Measurements from ENCODE around the gene ARSI.

The ARSI gene

DNA sequence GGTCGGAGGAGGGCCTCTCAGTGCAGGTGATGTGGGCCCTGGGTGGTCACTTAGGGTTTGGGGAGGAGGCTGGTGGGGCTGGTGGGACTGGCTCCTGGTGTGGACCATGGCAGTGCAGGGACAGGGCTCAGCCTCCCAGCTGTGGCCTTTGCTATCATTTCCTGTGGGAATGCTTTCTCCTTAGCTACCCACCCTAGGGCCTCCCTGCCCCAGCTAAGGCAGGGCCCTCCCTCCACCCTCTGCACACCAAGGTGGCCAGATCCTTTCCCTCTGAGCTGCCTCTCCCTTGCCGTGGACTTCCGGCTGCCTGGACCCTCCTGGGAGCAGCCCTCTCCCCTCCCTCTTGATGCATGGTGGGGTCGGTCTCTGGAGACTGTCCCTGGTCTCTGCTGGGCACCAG lies 22.7 kb upstream of the ARSI start:
- no peak for DNase-seq

DNA sequence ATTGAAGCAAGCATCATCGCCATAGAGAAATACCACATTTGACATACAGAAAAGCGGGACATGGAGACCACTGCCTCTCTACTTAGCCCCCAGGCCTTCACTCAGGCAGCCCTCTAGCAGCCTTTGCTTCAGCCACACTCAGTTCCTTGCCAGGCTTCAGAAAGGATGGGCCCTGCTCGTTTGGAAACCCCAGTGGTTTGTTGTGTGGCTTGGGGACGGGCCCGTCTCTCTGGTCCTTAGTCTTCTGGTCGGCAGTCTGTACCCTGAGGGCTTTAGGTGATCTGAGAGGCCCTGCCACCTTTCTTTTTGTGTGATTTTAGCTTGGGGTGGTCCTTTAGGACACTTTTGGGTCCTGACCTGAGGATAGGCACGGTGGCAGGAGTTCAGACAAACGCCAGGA lies 21.1 kb upstream of the ARSI start:
- no peak for DNase-seq

DNA sequence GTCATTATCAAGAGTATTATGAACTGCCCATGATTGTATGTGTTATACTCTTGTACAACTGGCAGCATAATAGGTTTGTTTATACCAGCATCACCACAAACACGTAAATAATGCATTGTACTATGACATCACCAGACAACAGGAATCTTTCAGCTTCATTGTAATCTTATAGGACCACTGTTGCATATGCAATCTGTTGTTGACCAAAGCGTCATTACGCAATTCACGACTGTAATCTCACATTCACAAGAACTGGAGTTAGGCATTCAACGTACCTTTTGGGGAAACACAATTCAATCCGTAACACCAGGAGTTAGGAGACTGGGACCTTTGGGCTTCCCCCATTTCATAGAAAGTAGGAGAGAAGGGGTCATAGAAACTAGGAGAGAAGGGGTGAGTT lies 20.4 kb upstream of the ARSI start:
- DNase-seq = no peak

DNA sequence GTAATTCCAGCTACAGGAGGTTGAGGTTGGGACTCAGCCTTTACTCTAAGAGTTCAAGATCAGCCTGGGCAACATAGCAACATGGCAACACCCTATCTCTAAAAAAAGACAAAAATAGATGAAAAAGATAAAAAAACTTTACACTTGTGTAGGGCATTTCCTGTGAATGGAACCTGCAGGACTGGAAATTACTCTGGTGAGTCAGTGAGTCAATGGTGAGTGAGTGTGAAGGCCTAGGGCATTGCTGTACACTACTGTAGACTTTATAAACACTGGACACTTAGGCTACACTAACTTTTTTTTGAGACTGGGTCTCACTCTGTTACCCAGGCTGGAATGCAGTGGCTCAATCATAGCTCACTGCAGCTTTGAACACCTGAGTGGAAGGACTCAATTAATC lies 19.5 kb upstream of the ARSI start:
- DNase-seq = no peak

DNA sequence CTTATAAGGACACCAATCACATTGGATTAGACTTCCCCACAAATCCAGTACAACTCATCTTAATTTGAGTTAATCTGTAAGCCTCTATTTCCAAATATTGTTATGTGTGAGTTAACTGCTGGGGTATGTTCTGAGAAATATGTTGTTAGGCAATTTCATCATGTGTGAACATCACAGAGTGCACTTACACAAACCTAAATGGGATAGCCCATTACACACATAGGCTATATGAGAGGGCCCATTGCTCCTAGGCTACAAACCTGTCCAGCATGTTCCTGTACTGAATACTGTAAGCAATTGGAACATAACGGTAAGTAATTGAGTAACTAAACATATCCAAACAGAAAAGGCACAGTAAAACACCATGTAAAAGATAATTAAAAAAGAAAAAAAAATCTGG lies 19.1 kb upstream of the ARSI start:
- no peak for DNase-seq

DNA sequence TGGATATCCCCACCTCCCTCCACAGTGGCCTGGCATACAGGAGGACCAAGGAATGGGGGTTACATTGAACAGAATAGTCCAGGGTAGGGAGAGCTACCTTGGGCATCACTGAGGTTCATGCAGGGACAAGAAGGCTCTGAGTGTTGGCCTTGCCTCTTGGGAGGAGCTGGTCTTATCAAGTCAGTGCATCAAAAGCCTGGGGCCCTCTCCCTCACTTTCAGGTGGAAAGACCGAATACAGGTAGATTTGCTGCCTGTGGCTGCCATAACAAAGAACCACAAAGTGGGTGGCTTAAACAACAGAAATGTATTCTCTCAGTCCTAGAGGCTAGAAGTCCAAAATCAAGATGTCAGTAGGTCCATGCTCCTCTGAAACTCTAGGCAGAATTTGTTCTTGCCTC lies 18.5 kb upstream of the ARSI start:
- DNase-seq = no peak

DNA sequence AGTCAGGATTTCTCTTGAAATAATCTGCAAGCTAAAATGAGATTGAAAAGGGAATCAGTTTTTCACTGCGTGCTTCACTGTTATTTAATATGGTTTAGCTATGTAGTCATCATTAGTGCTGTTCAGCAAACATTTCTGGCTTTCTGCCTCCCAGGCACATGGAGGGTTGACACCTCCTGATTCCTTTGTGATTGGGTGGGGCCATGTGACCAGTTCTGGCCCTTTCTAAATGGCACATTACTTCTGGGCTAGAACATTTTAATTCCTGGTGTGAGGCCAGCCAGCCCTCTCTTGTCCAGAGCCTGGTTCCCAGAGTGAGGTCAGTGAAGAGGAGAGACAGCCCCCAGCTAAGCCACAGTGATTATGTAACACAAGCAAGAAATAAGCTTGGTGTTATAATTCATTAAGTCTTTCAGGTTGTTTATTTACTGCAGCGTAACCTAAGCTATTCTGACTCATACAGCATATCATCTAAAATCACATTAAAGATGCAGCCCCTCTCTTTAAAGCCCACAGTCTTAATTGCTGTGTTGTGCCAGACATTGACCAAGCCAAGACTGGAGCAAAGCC lies 17.4 kb upstream of the ARSI start:
- no peak for DNase-seq

DNA sequence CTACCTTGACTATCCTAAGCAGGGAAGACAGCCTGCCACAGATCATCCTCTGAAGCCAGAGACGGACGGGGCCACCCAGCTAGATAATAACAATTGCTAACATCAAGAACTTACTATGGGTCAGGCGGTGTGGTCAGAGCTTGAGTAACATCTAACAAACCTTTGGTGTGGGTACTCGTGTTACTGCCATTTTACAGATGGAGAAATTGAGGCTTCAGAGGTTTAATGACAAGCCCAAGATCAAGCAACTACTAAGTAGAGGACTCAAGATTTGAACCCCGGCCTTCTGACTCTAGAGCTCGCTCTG lies 16.7 kb upstream of the ARSI start:
- no peak for DNase-seq

DNA sequence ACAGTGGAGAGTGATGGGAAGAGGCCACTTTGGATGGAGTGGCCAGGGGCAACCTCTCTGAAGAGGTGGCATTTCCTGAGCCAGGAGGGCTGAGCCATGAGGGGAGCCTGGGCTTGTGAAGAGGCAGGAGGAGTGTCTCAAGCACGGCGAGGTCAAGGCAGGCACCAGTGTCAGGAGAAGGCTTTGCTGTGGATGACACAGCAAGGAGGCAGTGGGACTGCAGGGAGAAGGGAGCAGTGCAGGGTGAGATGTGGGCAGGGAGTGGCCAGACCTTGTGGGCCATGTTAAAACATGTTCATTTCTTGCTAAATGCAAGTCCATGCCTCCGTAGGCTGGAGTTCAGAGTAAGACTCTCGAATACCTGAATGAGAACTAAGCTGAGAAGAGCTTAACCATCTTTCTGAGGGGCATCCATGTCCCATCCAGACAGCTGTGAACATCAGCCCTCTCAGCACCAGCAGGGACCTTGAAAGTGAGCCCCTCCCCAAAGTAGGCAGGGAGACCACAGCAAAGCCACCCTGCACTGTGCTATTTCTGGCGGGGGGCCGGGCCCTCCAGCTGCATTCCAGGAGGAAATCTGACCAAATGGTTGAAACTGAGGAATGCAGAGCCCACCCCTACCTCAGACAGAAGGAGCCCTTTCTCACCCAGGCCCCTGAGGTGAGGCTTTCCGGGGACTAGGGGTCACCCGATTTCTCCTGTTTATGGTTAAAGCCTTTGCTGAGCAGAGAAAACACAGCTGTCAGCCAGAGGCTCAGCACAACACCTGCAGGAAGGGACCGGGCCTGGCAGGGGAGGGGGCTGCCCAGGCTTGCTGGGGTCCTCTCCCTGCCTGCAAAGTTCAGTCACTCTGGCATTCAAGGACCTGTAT lies 16.1 kb upstream of the ARSI start:
- no peak for DNase-seq

DNA sequence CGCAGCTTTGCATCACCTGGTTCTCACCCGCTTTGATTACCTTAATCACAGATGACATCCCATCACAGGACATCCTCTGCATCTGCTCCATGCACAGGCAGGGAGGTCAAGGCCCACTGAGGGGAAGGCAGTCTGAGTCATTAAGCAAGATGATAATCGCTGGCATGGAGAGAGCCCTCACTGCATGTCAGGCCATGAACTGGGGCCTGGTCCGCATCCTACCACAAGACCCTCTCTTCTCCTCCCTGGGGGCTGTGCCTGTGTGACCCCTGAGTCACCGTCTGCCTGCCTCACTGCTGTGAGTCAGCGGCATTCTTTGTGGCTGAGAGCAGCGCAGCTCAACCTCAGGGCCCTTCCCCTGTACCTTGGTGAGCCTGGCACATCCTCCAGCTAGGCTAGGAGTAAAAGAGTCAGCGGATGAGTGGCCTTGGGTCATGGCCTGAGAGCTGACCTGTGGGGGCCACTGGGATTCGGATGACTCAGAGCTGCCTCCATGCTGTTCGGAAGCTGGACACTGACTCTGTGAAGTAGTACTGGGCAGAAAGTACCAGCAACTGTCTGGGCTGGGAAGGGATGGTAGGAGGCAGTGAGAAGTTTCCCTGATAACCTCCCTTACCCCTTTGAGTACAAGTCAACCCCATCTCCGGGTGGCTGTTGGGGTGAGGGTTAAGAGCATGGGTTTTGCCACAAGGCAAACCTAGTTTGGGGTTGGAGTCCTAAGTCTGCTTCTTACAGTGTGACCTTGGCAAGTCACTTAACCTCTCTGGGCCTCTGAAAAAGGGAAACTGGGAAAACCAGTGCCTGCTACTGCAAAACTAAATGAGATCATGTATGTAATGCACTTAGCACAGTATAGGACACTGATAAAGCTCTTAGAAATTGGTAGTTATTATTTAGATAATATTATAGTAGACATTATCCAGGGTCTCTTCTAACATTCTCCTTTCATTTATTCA lies 14.6 kb upstream of the ARSI start:
- DNase-seq = no peak

DNA sequence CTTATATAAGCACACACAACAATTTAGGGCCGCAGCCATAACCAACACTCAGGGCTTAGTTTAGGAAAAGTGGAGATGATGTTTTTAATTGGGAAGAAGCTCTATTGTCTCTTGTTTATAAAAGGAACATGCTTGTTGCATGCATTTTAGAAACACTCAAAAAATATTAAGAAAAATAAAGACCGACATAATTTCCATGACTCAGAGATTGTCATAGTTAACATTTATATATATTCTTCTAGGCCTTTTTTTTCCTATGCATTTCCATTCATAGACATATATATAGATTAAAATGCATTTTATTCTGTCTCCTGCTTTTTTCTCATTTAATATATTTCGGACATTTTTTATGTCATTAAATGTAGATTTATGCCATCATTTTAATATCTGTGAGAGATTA lies 13.6 kb upstream of the ARSI start:
- no peak for DNase-seq

DNA sequence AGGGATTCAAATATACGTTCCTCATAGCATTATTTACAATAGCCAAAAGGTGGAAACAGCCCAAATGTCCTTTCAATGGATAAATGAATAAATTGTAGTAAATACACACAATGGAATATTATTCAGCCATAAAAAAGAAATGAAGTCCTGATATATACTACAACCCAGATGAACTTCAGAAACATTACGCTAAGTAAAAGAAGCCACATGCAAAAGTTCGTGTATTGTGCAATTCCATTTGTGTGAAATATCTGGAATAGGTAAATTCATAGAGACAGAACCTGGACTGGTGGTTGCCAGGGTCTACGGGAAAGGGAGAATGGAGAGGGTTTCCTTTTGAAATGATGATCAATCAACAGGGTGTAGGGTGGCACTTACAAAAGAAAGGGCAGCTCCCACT lies 12.5 kb upstream of the ARSI start:
- DNase-seq = no peak

DNA sequence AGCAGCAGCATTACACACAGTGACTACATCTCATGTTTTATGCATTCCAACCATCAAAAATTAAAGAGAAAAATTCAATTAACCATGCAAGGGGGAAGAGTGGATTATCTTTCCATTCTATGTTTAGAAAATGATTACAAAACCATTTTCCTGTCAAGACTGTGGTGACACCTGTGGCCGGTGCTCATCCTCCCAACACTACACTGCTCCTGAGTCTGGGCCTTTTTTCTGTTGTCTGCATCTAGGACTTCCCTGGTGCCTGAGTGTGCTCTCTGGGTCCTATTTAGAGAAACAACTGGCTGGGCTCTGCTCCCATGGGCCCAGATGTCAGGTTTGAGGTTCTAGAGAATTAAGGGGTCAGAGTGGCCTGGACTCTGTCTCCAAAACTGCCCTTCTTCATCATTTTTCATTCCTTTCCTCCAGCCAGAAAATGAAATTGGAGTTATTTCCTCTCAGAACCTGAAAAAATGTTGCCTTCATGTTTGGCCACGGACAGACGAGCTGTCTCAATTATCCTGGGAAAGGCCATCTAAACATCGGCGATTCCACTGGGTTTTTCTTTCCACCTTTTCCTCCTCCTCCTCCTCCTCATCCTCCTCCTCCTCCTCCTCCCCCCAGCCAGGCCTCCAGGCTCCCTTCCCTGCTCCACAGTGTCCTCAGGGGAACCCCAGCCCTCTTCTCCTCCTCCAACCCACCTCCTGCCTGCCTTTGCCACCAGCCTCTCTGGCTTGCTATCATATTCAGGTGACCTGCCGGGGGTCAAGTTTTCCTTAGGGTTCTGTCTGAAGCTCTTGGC lies 11.4 kb upstream of the ARSI start:
- no peak for DNase-seq

DNA sequence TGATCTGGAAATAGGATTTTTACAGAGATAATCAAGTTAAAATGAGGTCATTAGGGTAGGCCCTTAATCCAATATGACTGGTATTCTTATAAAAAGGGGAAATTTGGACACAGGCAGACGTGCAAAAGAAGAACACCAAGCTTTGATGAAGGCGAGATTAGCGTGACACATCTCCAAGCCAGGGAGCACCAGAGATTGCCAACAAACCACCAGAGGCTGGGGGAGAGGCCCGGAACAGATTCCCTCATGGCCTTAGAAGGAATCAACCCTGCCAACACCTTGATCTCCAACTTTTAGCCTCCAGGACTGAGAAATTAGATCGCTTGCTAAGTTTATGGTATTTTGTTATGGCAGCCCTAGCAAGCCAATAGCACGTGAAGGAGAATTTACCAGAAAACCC lies 10.8 kb upstream of the ARSI start:
- no peak for DNase-seq

DNA sequence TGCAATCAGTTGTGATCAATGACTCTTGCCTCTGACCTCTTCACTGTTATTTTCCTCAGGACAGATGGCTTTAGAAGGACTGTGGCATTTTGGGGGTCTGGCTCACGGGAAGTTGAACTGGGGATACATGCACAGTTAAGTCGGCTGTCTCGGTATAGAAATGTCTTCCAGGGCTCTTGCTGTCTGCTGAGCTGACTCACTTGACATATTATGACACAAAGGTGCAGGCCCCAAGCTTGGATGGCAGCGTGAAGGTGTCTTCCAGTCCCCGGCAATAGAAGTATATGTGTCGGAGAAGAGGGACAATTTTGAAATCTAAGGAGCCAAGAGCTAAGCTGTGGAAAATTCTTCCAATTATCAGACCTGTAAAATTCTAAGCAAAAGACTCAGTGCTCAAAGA lies 9.8 kb upstream of the ARSI start:
- DNase-seq = no peak

DNA sequence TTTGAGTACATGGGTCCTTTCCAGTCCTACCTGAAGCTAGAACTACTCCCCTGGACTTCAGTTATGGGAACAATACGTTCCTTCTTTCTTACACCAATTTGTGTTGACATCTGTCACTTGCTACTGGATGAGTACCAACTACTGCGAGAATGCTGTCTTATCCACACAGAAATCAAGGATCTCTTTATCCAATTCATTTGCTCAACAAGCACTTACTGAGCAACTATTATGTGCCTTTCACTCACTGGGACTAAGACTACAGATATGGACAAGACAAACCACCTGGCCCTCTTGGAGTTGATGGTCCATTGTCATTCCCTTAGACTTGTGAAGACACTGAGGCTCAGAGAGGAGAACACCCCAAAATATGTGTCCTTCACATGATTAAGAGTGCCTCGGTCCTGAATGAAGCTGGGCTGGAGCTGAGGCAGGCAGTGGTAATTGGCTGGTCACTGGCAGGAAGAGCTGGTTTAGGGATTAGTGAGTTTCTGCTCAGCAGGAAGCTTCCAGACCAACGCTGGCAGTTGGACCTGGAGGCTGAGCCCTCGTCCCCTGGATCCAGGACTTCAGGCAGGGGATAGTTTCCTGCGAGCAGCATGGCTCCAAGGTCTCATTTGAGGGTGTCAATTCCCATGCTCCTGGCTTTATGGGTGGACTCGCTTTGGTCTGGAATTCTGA lies 8.4 kb upstream of the ARSI start:
- DNase-seq = no peak

DNA sequence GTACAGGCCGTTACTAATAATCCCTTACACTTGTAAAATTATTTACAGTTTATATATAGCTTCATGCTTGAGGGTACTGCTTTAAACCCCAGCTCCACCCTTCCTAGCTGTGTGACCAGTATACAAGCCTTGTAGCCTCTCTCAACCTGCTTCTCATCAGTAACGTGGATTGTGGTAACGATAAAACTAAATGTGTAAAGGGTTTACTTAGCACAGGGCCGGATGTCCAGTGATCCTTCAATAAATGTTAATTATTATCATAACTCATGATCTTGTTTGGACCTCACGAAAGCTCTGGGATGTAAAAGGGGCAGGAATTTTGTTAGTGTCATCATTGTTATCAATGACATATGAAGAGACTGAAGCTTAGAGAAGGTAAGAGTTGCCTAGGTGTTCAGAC lies 7.5 kb upstream of the ARSI start:
- no peak for DNase-seq

DNA sequence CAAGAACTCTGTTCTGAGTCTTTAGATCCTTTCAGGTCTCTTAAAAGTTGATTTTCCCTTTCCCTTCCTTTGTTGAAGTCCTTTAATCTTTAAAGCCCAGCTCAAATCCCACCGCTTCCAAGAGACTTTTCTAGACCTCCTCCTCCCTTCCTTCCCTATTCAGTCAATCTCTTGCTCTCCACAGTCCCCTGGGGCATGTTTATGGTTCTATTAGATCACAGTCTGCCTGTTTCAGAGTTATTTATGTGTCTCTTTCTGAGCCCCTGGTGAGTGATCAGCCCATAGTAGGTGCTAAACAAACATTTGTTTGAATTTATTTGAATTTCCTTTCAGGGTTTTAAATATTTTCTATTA lies 7.2 kb upstream of the ARSI start:
- DNase-seq = no peak

DNA sequence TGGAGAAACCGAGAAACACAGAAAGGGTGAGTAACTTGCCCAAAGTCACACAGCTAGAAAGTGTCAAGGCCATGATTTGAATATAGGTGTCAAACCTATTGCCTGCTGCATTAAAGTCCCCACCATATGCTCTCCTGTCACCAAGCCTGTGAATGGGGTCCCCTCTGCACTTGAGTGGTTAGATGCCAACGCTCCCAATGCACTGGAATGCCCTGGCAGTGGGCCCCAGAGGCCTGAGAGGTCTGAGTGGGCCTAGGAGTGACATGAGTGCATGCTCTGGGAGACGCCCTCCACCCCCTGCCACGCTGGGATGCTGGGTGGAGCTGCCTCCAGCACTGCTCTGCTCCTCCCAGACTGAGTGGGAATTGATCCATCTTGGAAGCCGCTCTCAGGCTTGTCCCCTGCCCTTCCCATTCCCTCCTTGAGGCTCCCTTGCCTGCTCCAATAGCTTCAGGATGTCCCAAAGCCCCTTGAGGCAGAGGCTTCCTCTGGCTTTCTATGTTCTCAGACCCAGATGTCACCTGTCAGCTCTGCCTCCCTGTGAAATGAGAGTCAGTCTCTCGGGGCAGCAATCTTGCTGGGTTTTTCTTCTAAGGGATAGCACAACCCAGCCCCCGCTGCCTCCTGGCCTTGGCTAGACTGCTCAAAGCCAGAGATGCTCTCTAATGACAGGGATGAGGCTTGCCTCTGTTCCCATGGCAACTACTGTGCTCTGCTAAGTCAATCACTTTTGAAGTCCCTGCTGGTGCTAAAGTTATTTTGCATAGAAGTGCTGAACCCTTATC lies 6.6 kb upstream of the ARSI start:
- DNase-seq = no peak

DNA sequence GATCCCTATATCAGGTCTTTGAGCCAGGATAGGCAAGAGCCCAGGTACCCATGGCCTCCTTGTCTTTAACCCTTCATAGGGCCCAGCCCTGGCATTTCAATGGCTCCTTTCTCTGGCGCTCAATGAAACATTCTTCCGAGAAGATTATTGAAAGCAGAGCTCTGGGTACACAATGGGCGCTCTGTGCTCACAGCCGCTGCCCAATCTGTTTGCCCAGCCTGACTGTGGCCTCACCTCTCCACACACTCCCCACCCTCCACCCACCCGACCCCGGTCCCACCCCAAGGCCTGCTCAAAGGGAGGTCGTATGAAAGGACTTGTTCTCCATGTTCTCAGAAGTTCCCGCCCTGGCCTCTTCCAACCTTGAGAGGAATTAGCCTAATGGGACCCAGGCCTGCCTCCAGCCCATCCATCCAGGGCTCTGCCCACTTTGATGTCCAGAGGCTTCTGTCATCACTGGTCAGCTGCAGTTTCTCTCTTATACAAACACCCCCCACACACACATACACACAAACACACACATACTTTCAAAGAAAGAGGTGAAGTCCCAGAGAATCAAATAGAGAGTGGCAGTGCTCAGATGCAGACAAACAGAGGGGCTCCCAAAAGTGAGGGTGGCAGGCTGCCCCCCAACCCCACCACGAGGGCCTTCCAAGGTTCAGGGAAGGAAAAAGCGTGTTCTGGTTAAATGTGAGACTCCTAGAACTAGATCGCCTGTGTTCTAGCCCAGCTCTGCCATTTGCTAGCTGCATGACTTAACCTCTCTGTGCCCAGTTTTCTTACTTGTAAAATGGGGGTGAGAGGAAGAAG lies 5.1 kb upstream of the ARSI start:
- no peak for DNase-seq

DNA sequence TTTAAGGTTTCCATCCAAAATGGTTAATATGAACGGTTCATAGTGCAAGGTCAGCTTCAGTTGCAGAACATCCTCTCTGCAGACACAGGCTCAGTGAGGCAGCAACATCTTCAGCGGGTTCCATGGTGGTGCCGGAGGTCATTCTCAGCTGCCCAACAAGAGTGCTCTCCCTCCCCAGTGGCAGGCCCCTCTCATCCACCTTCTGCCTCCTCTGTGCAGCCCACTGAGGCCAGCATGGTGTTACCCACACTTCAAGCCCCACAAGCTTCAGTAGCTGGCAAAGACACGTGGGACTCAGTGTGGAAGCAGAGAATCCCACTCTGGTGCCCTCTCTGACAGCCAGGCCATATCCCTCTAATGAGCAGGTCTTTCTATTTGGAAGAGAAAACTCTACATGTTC lies 4.1 kb upstream of the ARSI start:
- no peak for DNase-seq
